Activated CD8-positive, alpha-beta memory T cell treated with anti-CD3 and anti-CD28 coated beads, Interleukin-2, amount 50 U/mL, for 48 hours (primary cell): ENCODE measurements around the gene TUBD1.
"Not testable (repeated sequence)": the region's sequence is repeated elsewhere in the genome, so short reads cannot be mapped to it uniquely, and the experiment has no call there.

Source experiments
- DNase-seq: peaks from one replicate; pipeline ENCODE4 v3.0.0-alpha.2; 2020

TUBD1 gene

GRCh38 chr17:59892924-59893675 lies at the start of gene TUBD1, which contains the start of gene RPS6KB1:
TSS of gene TUBD1 (minus strand) at chr17:59892943. CDS start at chr17:59891002, 1,941 bp downstream.
TSS of gene RPS6KB1 (plus strand) at chr17:59893121. CDS start at chr17:59893185, 64 bp downstream.
- DNase-seq = peak; percentile 95

- no peak for DNase-seq
Observed at GRCh38 chr17:59941131-59941530, 48.4 kb upstream of the TUBD1 start.

- not testable (repeated sequence) for DNase-seq
Observed at GRCh38 chr17:59940697-59941096, 48.0 kb upstream of the TUBD1 start.

- not testable (repeated sequence) for DNase-seq
Observed at GRCh38 chr17:59933317-59933716, 40.6 kb upstream of the TUBD1 start.

GRCh38 chr17:59930768-59931167 lies 38.0 kb upstream of the TUBD1 start:
- DNase-seq = not testable (repeated sequence)

- DNase-seq = not testable (repeated sequence)
Observed at GRCh38 chr17:59930121-59930520, 37.4 kb upstream of the TUBD1 start.

- DNase-seq = not testable (repeated sequence)
Observed at GRCh38 chr17:59920637-59921036, 27.9 kb upstream of the TUBD1 start.

GRCh38 chr17:59916446-59916845 lies 23.7 kb upstream of the TUBD1 start:
- no peak for DNase-seq

GRCh38 chr17:59914274-59914854 lies 21.6 kb upstream of the TUBD1 start:
- no peak for DNase-seq

GRCh38 chr17:59907467-59907866 lies 14.7 kb upstream of the TUBD1 start:
- DNase-seq = no peak

- DNase-seq = no peak
Observed at GRCh38 chr17:59903455-59903854, 10.7 kb upstream of the TUBD1 start.

GRCh38 chr17:59901604-59902003 lies 8.9 kb upstream of the TUBD1 start:
- DNase-seq = no peak

GRCh38 chr17:59899099-59899498 lies 6.4 kb upstream of the TUBD1 start:
- DNase-seq = no peak

- no peak for DNase-seq
Observed at GRCh38 chr17:59897090-59897489, 4.3 kb upstream of the TUBD1 start.

- no peak for DNase-seq
Observed at GRCh38 chr17:59893676-59894100, 945 bp upstream of the TUBD1 start.

- DNase-seq = peak; percentile 72
Observed at GRCh38 chr17:59892251-59892923, 356 bp downstream of the TUBD1 start.

- no peak for DNase-seq
Observed at GRCh38 chr17:59890720-59891119, 2.0 kb downstream of the TUBD1 start.

GRCh38 chr17:59888145-59888750 lies 4.5 kb downstream of the TUBD1 start:
- no peak for DNase-seq

- DNase-seq = no peak
Observed at GRCh38 chr17:59884861-59885260, 7.9 kb downstream of the TUBD1 start.

GRCh38 chr17:59878624-59879023 lies 14.1 kb downstream of the TUBD1 start:
- no peak for DNase-seq

- no peak for DNase-seq
Observed at GRCh38 chr17:59877965-59878364, 14.8 kb downstream of the TUBD1 start.

GRCh38 chr17:59876107-59876506 lies 16.6 kb downstream of the TUBD1 start:
- no peak for DNase-seq

GRCh38 chr17:59874376-59874775 lies 18.4 kb downstream of the TUBD1 start:
- no peak for DNase-seq
